Erythroblast (primary cell): ENCODE measurements around the gene CACNB4.

ENCODE experiments used
- GATA1 ChIP-seq: IDR thresholded peaks from 2 replicates; pipeline ENCODE4 v1.6.1; 2011; ENCODE audit warnings: low read depth, mild to moderate bottlenecking, control low read depth, low read length, moderate library complexity
- POLR2A ChIP-seq: IDR thresholded peaks from 2 replicates; pipeline ENCODE4 v1.6.1; 2011; ENCODE audit warnings: mild to moderate bottlenecking, low read length

- TF ChIP-seq GATA1, result no peak
- no peak for TF ChIP-seq POLR2A
Observed at GRCh38 chr2:151978709-151979108, 120.1 kb downstream of the CACNB4 start.
